GM12878 (cell line): ENCODE data around the gene GLI1.

Experiments
- E2F8 ChIP-seq: fragments of 450-650 bp; IDR thresholded peaks from 2 replicates; pipeline ENCODE4 v1.6.1; 2018; ENCODE audit warnings: mild to moderate bottlenecking, low read depth, moderate library complexity; ENCODE audit not compliant: partially characterized antibody
- MYC ChIP-seq: IDR thresholded peaks from 2 replicates; pipeline ENCODE4 v1.6.1; 2011; ENCODE audit warnings: mild to moderate bottlenecking, low read length, moderate library complexity, inconsistent platforms; ENCODE audit not compliant: insufficient read depth, insufficient replicate concordance, insufficient read length, severe bottlenecking
- POLR2A ChIP-seq: IDR thresholded peaks from 2 replicates; pipeline ENCODE4 v1.6.1; 2011; ENCODE audit warnings: low read depth, mild to moderate bottlenecking, low read length
- TF ChIP-seq, protein P1 (sequence below), 3 experiments: IDR thresholded peaks in 2 of 3; conservative IDR thresholded peaks in 1 of 3; 2 replicates each; pipeline ENCODE4 v1.5.1; 2011; ENCODE audit warnings: low read depth in 3 of 3, low read length in 3 of 3, mild to moderate bottlenecking in 3 of 3, control low read depth in 2 of 3, moderate library complexity in 2 of 3, inconsistent platforms in 1 of 3, mixed read lengths in 1 of 3; ENCODE audit not compliant: control insufficient read depth in 2 of 3, insufficient read depth in 1 of 3; ENCODE audit errors: extremely low read depth in 1 of 3

GRCh38 chr12:57467212-57467874, 7.8 kb downstream of the GLI1 start:
- TF ChIP-seq, protein P1, sequence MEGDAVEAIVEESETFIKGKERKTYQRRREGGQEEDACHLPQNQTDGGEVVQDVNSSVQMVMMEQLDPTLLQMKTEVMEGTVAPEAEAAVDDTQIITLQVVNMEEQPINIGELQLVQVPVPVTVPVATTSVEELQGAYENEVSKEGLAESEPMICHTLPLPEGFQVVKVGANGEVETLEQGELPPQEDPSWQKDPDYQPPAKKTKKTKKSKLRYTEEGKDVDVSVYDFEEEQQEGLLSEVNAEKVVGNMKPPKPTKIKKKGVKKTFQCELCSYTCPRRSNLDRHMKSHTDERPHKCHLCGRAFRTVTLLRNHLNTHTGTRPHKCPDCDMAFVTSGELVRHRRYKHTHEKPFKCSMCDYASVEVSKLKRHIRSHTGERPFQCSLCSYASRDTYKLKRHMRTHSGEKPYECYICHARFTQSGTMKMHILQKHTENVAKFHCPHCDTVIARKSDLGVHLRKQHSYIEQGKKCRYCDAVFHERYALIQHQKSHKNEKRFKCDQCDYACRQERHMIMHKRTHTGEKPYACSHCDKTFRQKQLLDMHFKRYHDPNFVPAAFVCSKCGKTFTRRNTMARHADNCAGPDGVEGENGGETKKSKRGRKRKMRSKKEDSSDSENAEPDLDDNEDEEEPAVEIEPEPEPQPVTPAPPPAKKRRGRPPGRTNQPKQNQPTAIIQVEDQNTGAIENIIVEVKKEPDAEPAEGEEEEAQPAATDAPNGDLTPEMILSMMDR (IDR thresholded peaks at IDR 0.05 in 2 of 3, conservative IDR thresholded peaks at IDR 0.05 in 1 of 3; ENCODE audit: control insufficient read depth in 2 of 3, extremely low read depth in 1 of 3, insufficient read depth in 1 of 3, low read depth in 3 of 3, low read length in 3 of 3): no peak
- TF ChIP-seq E2F8: no peak
- TF ChIP-seq POLR2A: no peak
- no peak for TF ChIP-seq MYC
